Prostate gland (tissue), 2 donors: ENCODE data around the gene NCOA1.

Experiments used
- POLR2A ChIP-seq: fragments of 450-650 bp; IDR thresholded peaks from one replicate; pipeline ENCODE4 v1.6.1; 2016; ENCODE audit warnings: antibody characterized with exemption, mild to moderate bottlenecking
- POLR2AphosphoS5 ChIP-seq: sonication (generic); formaldehyde crosslinking; IDR thresholded peaks from one replicate; pipeline ENCODE4 v1.6.1; 2017; ENCODE audit warnings: antibody characterized with exemption
- TF ChIP-seq, protein P1 (sequence below), 4 experiments: fragments of 200-600 bp in 2 of 4; fragments of 450-650 bp in 2 of 4; sonication (generic) in 2 of 4; IDR thresholded peaks; 1 replicate in 3 of 4; 2 replicates in 1 of 4; pipeline ENCODE4 v1.5.1; 2016 to 2019; ENCODE audit warnings: antibody characterized with exemption in 4 of 4, mild to moderate bottlenecking in 2 of 4, moderate library complexity in 2 of 4

DNA sequence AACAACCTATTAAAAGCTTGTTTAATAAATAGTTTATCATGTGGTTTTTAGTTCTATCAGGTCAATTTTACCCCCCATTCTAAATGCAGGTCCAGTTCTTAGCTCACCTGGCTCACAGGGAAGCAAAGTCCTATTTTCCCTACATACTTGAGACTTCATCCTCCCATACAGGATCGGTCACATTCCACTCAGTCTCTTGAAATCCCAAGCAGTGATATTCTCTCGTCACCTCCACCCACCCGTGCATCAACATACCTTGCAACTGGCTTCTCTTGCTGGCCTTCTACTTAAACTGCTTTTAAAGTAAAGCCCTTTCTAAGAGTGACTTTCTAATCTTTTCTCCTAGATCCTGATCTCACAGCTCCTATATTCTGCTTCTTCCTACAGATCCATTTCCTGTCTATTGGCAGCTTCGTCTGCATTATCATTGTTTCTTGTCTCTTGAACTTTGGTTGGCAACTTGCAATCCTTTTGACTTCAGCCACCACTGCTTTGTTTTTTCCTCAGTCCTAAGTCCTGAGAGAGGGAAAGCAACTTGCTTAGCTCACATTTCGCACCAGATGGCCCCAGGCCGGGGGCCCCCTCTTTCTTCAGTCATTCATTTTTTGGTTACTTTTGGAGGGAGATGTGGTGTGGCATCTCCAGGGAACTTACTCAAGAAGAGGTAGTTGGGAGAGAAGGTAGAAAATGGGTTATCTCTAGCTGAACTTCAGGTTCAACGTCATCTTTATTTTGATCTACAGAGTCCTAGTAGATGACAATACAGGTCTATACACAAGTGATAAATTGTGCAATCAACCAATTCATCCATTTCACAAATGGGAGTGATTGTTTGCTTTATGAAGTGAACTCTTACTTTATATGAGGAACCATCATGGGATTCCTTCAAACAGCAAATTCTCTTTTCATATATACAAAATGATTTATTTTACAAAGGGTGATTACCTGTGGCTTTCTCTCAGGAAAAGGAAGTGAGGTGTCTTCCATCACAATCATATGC, 23.9 kb upstream of the NCOA1 start:
- TF ChIP-seq, protein P1, sequence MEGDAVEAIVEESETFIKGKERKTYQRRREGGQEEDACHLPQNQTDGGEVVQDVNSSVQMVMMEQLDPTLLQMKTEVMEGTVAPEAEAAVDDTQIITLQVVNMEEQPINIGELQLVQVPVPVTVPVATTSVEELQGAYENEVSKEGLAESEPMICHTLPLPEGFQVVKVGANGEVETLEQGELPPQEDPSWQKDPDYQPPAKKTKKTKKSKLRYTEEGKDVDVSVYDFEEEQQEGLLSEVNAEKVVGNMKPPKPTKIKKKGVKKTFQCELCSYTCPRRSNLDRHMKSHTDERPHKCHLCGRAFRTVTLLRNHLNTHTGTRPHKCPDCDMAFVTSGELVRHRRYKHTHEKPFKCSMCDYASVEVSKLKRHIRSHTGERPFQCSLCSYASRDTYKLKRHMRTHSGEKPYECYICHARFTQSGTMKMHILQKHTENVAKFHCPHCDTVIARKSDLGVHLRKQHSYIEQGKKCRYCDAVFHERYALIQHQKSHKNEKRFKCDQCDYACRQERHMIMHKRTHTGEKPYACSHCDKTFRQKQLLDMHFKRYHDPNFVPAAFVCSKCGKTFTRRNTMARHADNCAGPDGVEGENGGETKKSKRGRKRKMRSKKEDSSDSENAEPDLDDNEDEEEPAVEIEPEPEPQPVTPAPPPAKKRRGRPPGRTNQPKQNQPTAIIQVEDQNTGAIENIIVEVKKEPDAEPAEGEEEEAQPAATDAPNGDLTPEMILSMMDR (IDR thresholded peaks at IDR 0.05): no peak
- TF ChIP-seq POLR2A (no peak), POLR2AphosphoS5 (no peak)
